Fibroblast of lung (primary cell): ENCODE measurements around the gene KIF1C. TPM values are rescaled to one million over a fixed set of nuclear protein-coding genes. Genes with fewer than 3 reads are reported as not detected.

ENCODE experiments used
- DNase-seq, 2 donors: peaks; one replicate each; pipeline versions ENCODE4 v3.0.0 to v3.0.0-alpha.2; 2010; ENCODE audit warnings: low read depth in 2 of 2
- H2AFZ ChIP-seq: 2 replicates; pipeline ENCODE4 v1.5.1; 2012; ENCODE audit warnings: low read length, control low read depth, inconsistent platforms
- H3K27ac ChIP-seq: 2 replicates; pipeline ENCODE4 v1.5.1; 2011; ENCODE audit warnings: low read length, control low read depth; ENCODE audit not compliant: insufficient read depth
- H3K27me3 ChIP-seq: 2 replicates; pipeline ENCODE4 v1.5.1; 2011; ENCODE audit warnings: mild to moderate bottlenecking, low read length; ENCODE audit not compliant: control insufficient read depth, insufficient read depth
- H3K36me3 ChIP-seq: 2 replicates; pipeline ENCODE4 v1.5.1; 2011; ENCODE audit warnings: low read length; ENCODE audit not compliant: control insufficient read depth, insufficient read depth
- H3K4me1 ChIP-seq: 2 replicates; pipeline ENCODE4 v1.5.1; 2011; ENCODE audit warnings: low read length; ENCODE audit not compliant: control insufficient read depth, insufficient read depth; ENCODE audit errors: extremely low read depth
- H3K4me2 ChIP-seq: 2 replicates; pipeline ENCODE4 v1.5.1; 2011; ENCODE audit warnings: low read length, control low read depth; ENCODE audit not compliant: insufficient read depth; ENCODE audit errors: extremely low read depth
- H3K4me3 ChIP-seq, 4 experiments: fragments of 200-600 bp in 1 of 4; sonication (generic) in 1 of 4; replicated peaks in 1 of 4; 2 replicates each; pipeline ENCODE4 v1.5.1; 2011 to 2016; ENCODE audit warnings: low read length in 4 of 4, low read depth in 3 of 4, mild to moderate bottlenecking in 3 of 4, control low read depth in 2 of 4, inconsistent platforms in 1 of 4, mixed read lengths in 1 of 4; ENCODE audit not compliant: insufficient read depth in 1 of 4; ENCODE audit errors: control extremely low read depth in 1 of 4
- H3K79me2 ChIP-seq: 2 replicates; pipeline ENCODE4 v1.5.1; 2012; ENCODE audit warnings: mild to moderate bottlenecking, low read length, inconsistent platforms; ENCODE audit not compliant: control insufficient read depth, insufficient read depth
- H3K9ac ChIP-seq: 2 replicates; pipeline ENCODE4 v1.5.1; 2011; ENCODE audit warnings: mild to moderate bottlenecking, low read length, control low read depth; ENCODE audit not compliant: insufficient read depth
- H3K9me3 ChIP-seq: 2 replicates; pipeline ENCODE4 v1.5.1; 2012; ENCODE audit warnings: low read depth, low read length; ENCODE audit not compliant: control insufficient read depth, insufficient read depth
- H4K20me1 ChIP-seq: 2 replicates; pipeline ENCODE4 v1.5.1; 2011; ENCODE audit warnings: low read length; ENCODE audit not compliant: control insufficient read depth, insufficient read depth; ENCODE audit errors: extremely low read depth
- EZH2 ChIP-seq: IDR thresholded peaks from 2 replicates; pipeline ENCODE4 v1.5.1; 2012; ENCODE audit warnings: low read length, control low read depth, mild to moderate bottlenecking; ENCODE audit errors: missing control alignments
- polyA plus RNA-seq, 2 donors: library from polyadenylated mRNA; depleted of rRNA in 1 of 2; stranded (reverse) in 1 of 2; unstranded in 1 of 2; fragments of >200 nt; gene quantifications; 2 replicates each; pipeline ENCODE4 v1.2.1, GENCODE V29; 2011 to 2012; ENCODE audit warnings: missing spikeins in 1 of 2
- total RNA-seq: library from RNA; depleted of rRNA; stranded (reverse); fragments of >200 nt; gene quantifications from 2 replicates; pipeline ENCODE4 v1.2.1, GENCODE V29; 2014
- TF ChIP-seq, protein P1 (sequence below), 2 donors: IDR thresholded peaks in 1 of 2; conservative IDR thresholded peaks in 1 of 2; 1 replicate in 1 of 2; 2 replicates in 1 of 2; pipeline ENCODE4 v1.5.1; 2011 to 2012; ENCODE audit warnings: low read length in 2 of 2, control low read depth in 1 of 2, inconsistent platforms in 1 of 2, low read depth in 1 of 2, mild to moderate bottlenecking in 1 of 2

KIF1C gene
- total and polyA plus RNA-seq, 2 donors (not counting 1 experiment from before 2014, with no cell fraction given): 70.5 to 86.0 TPM

DNA sequence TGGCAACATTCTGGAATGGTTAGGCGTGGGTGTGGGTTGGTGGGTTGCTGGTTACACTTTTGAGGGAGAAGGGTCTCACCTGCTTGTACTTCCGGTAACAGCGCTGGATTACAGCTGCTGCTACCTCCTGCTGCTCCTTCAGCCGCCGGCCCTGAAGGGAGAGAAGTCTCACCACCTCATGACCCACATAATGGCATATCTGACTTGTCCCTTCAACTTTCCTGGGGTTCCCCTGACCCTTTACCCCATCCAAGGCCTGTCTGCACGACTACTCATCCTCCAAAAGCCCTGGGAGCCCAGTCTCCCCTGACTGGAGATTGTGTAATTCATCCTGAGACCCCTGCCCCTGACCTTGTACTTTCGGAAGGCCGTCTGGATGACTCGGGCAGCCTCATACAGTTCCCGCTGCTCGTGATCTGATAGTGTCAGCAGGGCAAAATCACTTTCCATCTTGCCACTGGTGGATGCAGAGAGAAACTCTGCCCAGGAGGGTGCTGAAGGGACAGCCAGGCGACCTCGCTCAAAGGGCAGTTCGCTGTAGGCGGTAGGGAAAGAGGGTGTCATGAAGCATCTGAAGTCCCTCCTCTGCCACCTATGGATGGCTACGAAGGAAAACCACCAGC lies 28.1 kb upstream of the KIF1C start:
- peaks cover 19% of the 10 kb centered on the region for H3K4me1 ChIP-seq
- H3K9ac ChIP-seq: peak overlapping the region; percentile 9
- peaks cover 15% of the 10 kb centered on the region for H3K79me2 ChIP-seq
- H2AFZ ChIP-seq: no peak overlapping the region
- H3K36me3 ChIP-seq: peaks cover 13% of the 10 kb centered on the region
- no peak for TF ChIP-seq EZH2
- TF ChIP-seq, protein P1, sequence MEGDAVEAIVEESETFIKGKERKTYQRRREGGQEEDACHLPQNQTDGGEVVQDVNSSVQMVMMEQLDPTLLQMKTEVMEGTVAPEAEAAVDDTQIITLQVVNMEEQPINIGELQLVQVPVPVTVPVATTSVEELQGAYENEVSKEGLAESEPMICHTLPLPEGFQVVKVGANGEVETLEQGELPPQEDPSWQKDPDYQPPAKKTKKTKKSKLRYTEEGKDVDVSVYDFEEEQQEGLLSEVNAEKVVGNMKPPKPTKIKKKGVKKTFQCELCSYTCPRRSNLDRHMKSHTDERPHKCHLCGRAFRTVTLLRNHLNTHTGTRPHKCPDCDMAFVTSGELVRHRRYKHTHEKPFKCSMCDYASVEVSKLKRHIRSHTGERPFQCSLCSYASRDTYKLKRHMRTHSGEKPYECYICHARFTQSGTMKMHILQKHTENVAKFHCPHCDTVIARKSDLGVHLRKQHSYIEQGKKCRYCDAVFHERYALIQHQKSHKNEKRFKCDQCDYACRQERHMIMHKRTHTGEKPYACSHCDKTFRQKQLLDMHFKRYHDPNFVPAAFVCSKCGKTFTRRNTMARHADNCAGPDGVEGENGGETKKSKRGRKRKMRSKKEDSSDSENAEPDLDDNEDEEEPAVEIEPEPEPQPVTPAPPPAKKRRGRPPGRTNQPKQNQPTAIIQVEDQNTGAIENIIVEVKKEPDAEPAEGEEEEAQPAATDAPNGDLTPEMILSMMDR (conservative IDR thresholded peaks at IDR 0.05 in 1 of 2, IDR thresholded peaks at IDR 0.05 in 1 of 2; ENCODE audit: low read depth in 1 of 2, low read length in 2 of 2): no peak
- peak overlapping the region; percentile 83 for H3K4me2 ChIP-seq
- H3K27ac ChIP-seq: peak overlapping the region; percentile 97
- DNase-seq: peak; percentile 47 to 58
- no peaks in the 10 kb centered on the region for H3K27me3 ChIP-seq
- H3K9me3 ChIP-seq: no peaks in the 10 kb centered on the region
- no peaks in the 10 kb centered on the region for H4K20me1 ChIP-seq
- H3K4me3 ChIP-seq: peak overlapping the region in 3 of 4 experiments; percentile 33 to 87 (median 81)

DNA sequence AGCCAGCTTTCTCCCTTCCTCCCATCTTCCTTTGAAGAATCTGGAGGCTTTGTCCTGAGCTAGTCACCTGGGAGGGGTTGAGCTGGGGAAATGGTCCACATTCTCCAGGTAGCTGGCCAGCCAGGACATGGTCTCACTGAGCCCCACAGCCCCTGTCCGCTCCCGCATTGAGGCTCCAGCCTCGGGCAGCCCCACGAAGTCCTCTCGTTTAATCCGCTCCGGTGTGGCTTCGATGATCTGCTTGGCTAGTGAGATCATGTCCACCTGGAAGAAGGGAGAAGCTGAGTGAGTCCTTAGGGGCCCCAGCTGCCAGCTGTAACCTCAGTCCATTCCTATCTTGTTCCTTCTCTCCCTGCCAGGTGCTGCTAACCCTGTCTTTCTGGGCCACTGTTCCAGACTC lies 27.5 kb upstream of the KIF1C start:
- H3K9ac ChIP-seq: no peak overlapping the region
- peak overlapping the region; percentile 97 for H3K27ac ChIP-seq
- H3K79me2 ChIP-seq: peaks cover 13% of the 10 kb centered on the region
- DNase-seq: no peak
- H2AFZ ChIP-seq: no peak overlapping the region
- no peaks in the 10 kb centered on the region for H3K27me3 ChIP-seq
- no peak overlapping the region for H3K4me2 ChIP-seq
- peaks cover 13% of the 10 kb centered on the region for H3K36me3 ChIP-seq
- H3K4me1 ChIP-seq: peaks cover 19% of the 10 kb centered on the region
- H3K9me3 ChIP-seq: no peaks in the 10 kb centered on the region
- TF ChIP-seq EZH2: no peak
- TF ChIP-seq, protein P1 (conservative IDR thresholded peaks at IDR 0.05 in 1 of 2, IDR thresholded peaks at IDR 0.05 in 1 of 2; ENCODE audit: low read depth in 1 of 2, low read length in 2 of 2): no peak
- peak overlapping the region in 1 of 4 experiments; percentile 87 for H3K4me3 ChIP-seq
- no peaks in the 10 kb centered on the region for H4K20me1 ChIP-seq

DNA sequence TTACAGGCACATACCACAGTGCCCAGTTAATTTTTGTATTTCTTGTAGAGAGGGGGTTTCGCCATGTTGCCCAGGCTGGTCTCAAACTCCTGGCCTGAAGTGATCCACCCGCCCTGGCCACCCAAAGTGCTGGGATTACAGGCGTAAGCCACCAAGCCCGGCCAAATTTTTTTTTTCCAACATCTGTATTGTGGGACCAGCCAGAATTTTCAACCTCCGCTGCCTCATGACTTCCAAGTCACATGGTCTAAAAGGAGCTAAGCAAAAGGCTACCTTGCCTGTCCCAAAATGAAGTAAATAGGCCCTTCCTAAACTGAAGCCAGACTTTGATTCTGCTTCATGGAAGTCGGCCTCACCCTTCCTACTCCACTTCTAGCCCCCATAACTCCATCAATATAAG lies 25.9 kb upstream of the KIF1C start:
- H3K36me3 ChIP-seq: peaks cover 12% of the 10 kb centered on the region
- no peaks in the 10 kb centered on the region for H3K27me3 ChIP-seq
- no peak overlapping the region for H2AFZ ChIP-seq
- H3K4me1 ChIP-seq: peaks cover 14% of the 10 kb centered on the region
- H4K20me1 ChIP-seq: no peaks in the 10 kb centered on the region
- no peak overlapping the region for H3K9ac ChIP-seq
- no peak overlapping the region for H3K4me3 ChIP-seq
- H3K4me2 ChIP-seq: no peak overlapping the region
- H3K27ac ChIP-seq: no peak overlapping the region
- peaks cover 6% of the 10 kb centered on the region for H3K79me2 ChIP-seq
- H3K9me3 ChIP-seq: no peaks in the 10 kb centered on the region
- TF ChIP-seq EZH2: no peak
- TF ChIP-seq, protein P1 (conservative IDR thresholded peaks at IDR 0.05 in 1 of 2, IDR thresholded peaks at IDR 0.05 in 1 of 2; ENCODE audit: low read depth in 1 of 2, low read length in 2 of 2): no peak
- no peak for DNase-seq
